ENCODE results near the gene FAM107B. TPM values are rescaled to one million over a fixed set of nuclear protein-coding genes. Genes with fewer than 3 reads are reported as not detected.

The FAM107B gene
- total RNA-seq, 4 donors from 2014 or later: 31.5 to 59.0 (median 39.3) TPM

GRCh38 chr10:14548474-14548873 lies 226.2 kb downstream of the FAM107B start:
- TF ChIP-seq CTCF (IDR thresholded peaks at IDR 0.05; ENCODE audit: low read depth): no peak

GRCh38 chr10:14547816-14548215 lies 226.9 kb downstream of the FAM107B start:
- TF ChIP-seq CTCF (IDR thresholded peaks at IDR 0.05; ENCODE audit: low read depth): no peak

- TF ChIP-seq CTCF (IDR thresholded peaks at IDR 0.05; ENCODE audit: low read depth): no peak
Measured at GRCh38 chr10:14545827-14546226, 228.9 kb downstream of the FAM107B start.

- TF ChIP-seq CTCF (IDR thresholded peaks at IDR 0.05; ENCODE audit: low read depth): no peak
Measured at GRCh38 chr10:14543904-14544210, 230.8 kb downstream of the FAM107B start.

GRCh38 chr10:14543046-14543903 lies 231.4 kb downstream of the FAM107B start:
- TF ChIP-seq CTCF (IDR thresholded peaks at IDR 0.05; ENCODE audit: low read depth): no peak

GRCh38 chr10:14541379-14541778 lies 233.3 kb downstream of the FAM107B start:
- TF ChIP-seq CTCF (IDR thresholded peaks at IDR 0.05; ENCODE audit: low read depth): no peak

GRCh38 chr10:14540611-14541010 lies 234.1 kb downstream of the FAM107B start:
- TF ChIP-seq CTCF (IDR thresholded peaks at IDR 0.05; ENCODE audit: low read depth): no peak

All from subcutaneous adipose tissue (tissue), 4 donors.